GM19468 (cell line): ENCODE measurements around the gene LSS.

Experiments used
- ATAC-seq: cut with Tn5 transposase; IDR thresholded peaks from one replicate; pipeline ENCODE4 v1.9.1; 2021; ENCODE audit warnings: mild to moderate bottlenecking, moderate library complexity, moderate number of reproducible peaks; ENCODE audit not compliant: unreplicated experiment; ENCODE audit errors: extremely low read depth

Gene LSS

GRCh38 chr21:46228345-46229051 is at the start of gene LSS:
Gene LSS, minus strand, starts transcription at chr21:46228774. Its CDS starts 29 bp downstream, at chr21:46228745.
- ATAC-seq, result peak; percentile 70

GRCh38 chr21:46274797-46275390 is 46.3 kb upstream of the LSS start:
- no peak for ATAC-seq

- no peak for ATAC-seq
These were observed 44.8 kb upstream of the LSS start for GRCh38 chr21:46273341-46273740.

GRCh38 chr21:46269466-46269865 is 40.9 kb upstream of the LSS start:
- no peak for ATAC-seq

- no peak for ATAC-seq
These were observed 39.8 kb upstream of the LSS start for GRCh38 chr21:46268371-46268770.

- ATAC-seq, result no peak
These were observed 38.4 kb upstream of the LSS start for GRCh38 chr21:46266946-46267345.

GRCh38 chr21:46265736-46266525 is 37.4 kb upstream of the LSS start:
- no peak for ATAC-seq

GRCh38 chr21:46264690-46265144 is 36.1 kb upstream of the LSS start:
- ATAC-seq, result no peak

- ATAC-seq, result no peak
These were observed 35.6 kb upstream of the LSS start for GRCh38 chr21:46264046-46264689.

GRCh38 chr21:46256501-46256994 is 28.0 kb upstream of the LSS start:
- ATAC-seq, result no peak

- ATAC-seq, result no peak
These were observed 27.3 kb upstream of the LSS start for GRCh38 chr21:46255758-46256337.

GRCh38 chr21:46255166-46255565 is 26.6 kb upstream of the LSS start:
- no peak for ATAC-seq

GRCh38 chr21:46254208-46254975 is 25.8 kb upstream of the LSS start:
- ATAC-seq, result no peak

GRCh38 chr21:46253610-46254124 is 25.1 kb upstream of the LSS start:
- ATAC-seq, result no peak

- no peak for ATAC-seq
These were observed 24.3 kb upstream of the LSS start for GRCh38 chr21:46252840-46253239.

- no peak for ATAC-seq
These were observed 21.7 kb upstream of the LSS start for GRCh38 chr21:46250146-46250725.

GRCh38 chr21:46248827-46249226 is 20.3 kb upstream of the LSS start:
- no peak for ATAC-seq

GRCh38 chr21:46248422-46248782 is 19.8 kb upstream of the LSS start:
- ATAC-seq, result no peak
